ENCODE results near the gene TWIST1.
A peak's percentile ranks its signal among the peaks of the same experiment; 100 is the strongest.

TWIST1 gene

DNA sequence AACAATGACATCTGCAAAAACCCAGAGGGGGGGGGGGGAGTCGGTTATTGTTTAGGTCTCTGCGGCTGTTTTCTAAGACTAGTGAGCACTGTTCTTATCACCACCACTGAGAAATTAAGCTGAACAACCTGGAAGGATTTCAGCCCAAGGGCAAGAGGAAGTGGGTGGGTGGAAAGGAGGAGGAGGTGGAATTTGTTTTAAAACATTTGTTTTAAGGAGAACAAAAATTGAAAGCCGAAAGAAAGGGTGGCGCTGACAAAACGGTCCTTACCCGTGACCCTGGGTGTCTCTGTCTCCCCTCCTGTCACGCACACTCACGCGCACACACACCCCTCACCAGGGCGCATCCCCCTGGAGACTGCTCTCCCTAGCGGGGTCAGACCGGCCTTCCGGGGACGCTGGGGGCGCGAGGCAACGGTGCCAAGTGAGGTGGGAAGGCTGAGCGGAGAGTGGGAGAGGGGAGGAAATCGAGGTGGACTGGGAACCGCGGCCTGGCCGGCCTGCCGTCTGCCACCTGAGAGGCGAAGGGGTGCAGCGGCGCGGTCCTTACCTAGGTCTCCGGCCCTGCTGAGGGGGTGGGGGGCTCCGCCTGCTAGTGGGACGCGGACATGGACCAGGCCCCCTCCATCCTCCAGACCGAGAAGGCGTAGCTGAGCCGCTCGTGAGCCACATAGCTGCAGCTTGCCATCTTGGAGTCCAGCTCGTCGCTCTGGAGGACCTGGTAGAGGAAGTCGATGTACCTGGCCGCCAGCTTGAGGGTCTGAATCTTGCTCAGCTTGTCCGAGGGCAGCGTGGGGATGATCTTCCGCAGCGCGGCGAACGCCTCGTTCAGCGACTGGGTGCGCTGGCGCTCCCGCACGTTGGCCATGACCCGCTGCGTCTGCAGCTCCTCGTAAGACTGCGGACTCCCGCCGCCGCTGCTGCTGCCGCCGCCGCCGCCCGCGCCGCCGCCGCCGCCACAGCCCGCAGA lies 1.0 kb downstream of the TWIST1 start:
- TF ChIP-seq CTCF (IDR thresholded peaks at IDR 0.05; ENCODE audit: insufficient read depth, low read length, poor library complexity, severe bottlenecking) = no peak
- Histone ChIP-seq H3K4me3 (replicated peaks; ENCODE audit: low read depth, low read length) (peak overlapping the region; percentile 36), H3K27me3 (replicated peaks; ENCODE audit: control insufficient read depth, insufficient read depth, low read length) (no peaks in the 10 kb centered on the region; the same call in none of the 2 replicates), H3K36me3 (ENCODE audit: control insufficient read depth, insufficient read depth, low read length) (no peaks in the 10 kb centered on the region)
- peak; percentile 37 for DNase-seq (ENCODE audit: extremely low read depth, insufficient read length)

- no peak for TF ChIP-seq CTCF (IDR thresholded peaks at IDR 0.05; ENCODE audit: insufficient read depth, low read length, poor library complexity, severe bottlenecking)
- H3K27me3 ChIP-seq (replicated peaks; ENCODE audit: control insufficient read depth, insufficient read depth, low read length) = no peaks in the 10 kb centered on the region; the same call in none of the 2 replicates
- H3K4me3 ChIP-seq (replicated peaks; ENCODE audit: low read depth, low read length) = no peak overlapping the region
- no peak for DNase-seq (ENCODE audit: extremely low read depth, insufficient read length)
- H3K36me3 ChIP-seq (ENCODE audit: control insufficient read depth, insufficient read depth, low read length) = no peaks in the 10 kb centered on the region
Observed at GRCh38 chr7:19114551-19114855, 2.9 kb downstream of the TWIST1 start.

DNA sequence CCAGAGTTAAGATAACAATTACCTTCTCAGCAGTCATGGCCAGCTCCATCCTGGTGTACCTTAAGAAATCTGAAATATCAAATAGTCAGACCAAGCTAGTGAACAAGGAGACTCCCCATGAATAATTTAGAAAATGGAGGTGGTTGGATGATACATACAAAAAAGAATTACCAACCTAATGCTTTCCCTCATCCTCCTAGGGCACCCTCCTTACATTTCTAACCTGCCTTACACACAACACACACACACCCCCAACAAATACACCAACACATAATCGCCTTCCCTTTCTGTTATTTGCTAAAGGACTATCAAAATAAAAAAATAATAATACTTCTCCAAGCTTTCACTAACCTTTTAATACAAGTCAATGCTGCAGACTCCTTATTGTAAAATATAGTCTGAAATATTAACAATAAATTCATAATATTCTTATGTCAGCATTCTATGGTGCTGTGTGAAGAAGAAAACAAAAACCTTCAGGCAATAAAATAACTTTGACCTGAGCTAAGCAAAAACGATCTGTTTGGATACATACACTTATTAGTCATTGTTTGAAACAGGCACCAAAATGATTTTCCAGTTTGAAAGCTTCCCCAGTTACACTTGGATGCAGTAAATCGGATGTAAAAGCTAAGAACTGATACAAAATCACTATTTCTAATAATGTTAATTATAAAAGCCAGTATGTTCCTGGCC lies 3.4 kb downstream of the TWIST1 start:
- TF ChIP-seq CTCF (IDR thresholded peaks at IDR 0.05; ENCODE audit: insufficient read depth, low read length, poor library complexity, severe bottlenecking) = no peak
- H3K4me3 ChIP-seq (replicated peaks; ENCODE audit: low read depth, low read length) = no peak overlapping the region
- no peaks in the 10 kb centered on the region for H3K36me3 ChIP-seq (ENCODE audit: control insufficient read depth, insufficient read depth, low read length)
- no peak for DNase-seq (ENCODE audit: extremely low read depth, insufficient read length)
- no peaks in the 10 kb centered on the region; the same call in none of the 2 replicates for H3K27me3 ChIP-seq (replicated peaks; ENCODE audit: control insufficient read depth, insufficient read depth, low read length)

DNA sequence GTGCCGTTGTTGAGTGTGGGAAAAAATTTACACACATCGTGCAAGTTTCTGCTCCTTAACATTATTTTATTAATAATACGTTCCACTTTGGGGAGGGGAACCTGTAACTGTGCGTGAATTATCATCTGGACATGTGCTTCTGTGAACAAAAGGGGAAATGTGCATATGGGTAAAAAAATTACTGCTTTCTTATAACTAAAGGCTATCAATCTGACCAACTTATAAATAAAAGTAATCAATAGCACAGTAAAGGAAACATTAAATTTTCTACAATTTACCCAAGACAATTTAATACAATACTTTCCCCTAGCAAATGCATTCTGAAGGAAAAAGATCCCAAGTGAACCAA lies 4.5 kb downstream of the TWIST1 start:
- no peak for DNase-seq (ENCODE audit: extremely low read depth, insufficient read length)
- Histone ChIP-seq H3K36me3 (ENCODE audit: control insufficient read depth, insufficient read depth, low read length) (no peaks in the 10 kb centered on the region), H3K27me3 (replicated peaks; ENCODE audit: control insufficient read depth, insufficient read depth, low read length) (no peaks in the 10 kb centered on the region; the same call in none of the 2 replicates), H3K4me3 (replicated peaks; ENCODE audit: low read depth, low read length) (no peak overlapping the region)
- no peak for TF ChIP-seq CTCF (IDR thresholded peaks at IDR 0.05; ENCODE audit: insufficient read depth, low read length, poor library complexity, severe bottlenecking)

DNA sequence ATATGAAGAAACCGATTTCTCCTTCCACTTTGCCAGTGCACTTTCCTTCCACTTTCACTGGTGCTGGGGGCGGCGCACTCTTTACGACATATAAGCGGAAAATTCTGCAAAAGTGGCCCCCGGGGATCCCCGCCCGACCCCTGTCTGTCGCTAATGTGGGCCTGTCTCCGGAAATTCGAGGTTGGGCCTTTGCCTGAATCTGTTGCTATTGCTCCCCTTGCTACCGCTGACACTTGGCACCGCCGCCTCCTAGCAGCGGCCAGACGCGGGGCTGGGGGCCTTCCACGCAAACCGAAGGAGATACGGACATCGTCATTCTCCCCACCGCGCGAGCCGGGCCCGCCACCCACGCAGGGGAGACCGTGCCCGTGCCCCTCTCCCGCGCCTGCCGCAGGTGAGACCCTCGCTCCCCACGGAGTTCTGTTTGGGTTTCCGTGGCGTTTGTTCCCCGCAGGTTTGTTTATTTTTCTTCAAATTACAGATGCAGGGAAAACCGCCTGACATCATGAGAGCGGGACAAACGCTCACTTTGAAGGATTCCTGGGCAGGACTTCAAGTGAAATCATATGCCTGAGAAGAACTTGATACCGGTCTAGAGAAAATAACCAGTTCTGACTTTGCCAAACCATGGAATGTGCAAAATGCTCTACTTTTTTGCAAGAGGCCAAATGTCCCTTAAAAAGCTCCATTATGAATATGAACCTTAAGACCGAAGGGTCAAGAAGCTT lies 5.0 kb downstream of the TWIST1 start:
- TF ChIP-seq CTCF (IDR thresholded peaks at IDR 0.05; ENCODE audit: insufficient read depth, low read length, poor library complexity, severe bottlenecking) = no peak
- no peaks in the 10 kb centered on the region for H3K36me3 ChIP-seq (ENCODE audit: control insufficient read depth, insufficient read depth, low read length)
- H3K4me3 ChIP-seq (replicated peaks; ENCODE audit: low read depth, low read length) = no peak overlapping the region
- H3K27me3 ChIP-seq (replicated peaks; ENCODE audit: control insufficient read depth, insufficient read depth, low read length) = no peaks in the 10 kb centered on the region; the same call in none of the 2 replicates
- no peak for DNase-seq (ENCODE audit: extremely low read depth, insufficient read length)
